Neural progenitor cell (in vitro differentiated cells): ENCODE measurements around the gene HNRNPA2B1.

Experiments
- EZH2phosphoT487 ChIP-seq: fragments of 200-600 bp; sonication (generic); IDR thresholded peaks from 2 replicates; pipeline ENCODE4 v1.6.1; 2017; ENCODE audit warnings: antibody characterized with exemption
- TF ChIP-seq, protein P1 (sequence below): fragments of 200-600 bp; sonication (generic); IDR thresholded peaks from 2 replicates; pipeline ENCODE4 v1.5.1; 2017; ENCODE audit warnings: antibody characterized with exemption, mild to moderate bottlenecking

DNA sequence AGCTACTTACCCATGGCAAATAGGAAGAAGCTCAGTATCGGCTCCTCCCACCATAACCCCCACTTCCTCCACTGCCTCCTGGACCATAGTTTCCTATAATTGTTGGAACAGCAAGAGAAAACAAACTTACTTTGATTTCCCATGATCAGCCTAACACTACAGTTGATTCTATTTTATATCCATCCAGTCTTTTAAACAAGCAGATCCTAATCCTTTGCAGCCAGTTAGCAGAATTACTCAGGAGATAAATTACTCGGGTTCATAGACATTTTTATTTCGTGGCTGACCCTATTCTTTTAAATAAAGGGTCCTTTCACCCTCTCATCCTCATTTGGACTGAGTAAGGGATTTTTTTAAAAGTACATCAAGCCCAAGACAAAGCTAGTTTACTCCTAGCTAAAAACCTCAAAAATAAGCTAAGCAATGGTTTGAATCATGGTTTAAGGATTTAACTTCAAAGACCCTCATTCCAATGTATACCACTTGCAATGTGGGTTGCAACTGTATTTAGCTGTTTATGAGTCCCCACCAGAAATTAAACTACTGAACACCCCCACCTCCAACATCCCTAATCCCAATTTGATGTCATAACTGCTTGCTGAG is 8.0 kb downstream of the HNRNPA2B1 start:
- TF ChIP-seq, protein P1, sequence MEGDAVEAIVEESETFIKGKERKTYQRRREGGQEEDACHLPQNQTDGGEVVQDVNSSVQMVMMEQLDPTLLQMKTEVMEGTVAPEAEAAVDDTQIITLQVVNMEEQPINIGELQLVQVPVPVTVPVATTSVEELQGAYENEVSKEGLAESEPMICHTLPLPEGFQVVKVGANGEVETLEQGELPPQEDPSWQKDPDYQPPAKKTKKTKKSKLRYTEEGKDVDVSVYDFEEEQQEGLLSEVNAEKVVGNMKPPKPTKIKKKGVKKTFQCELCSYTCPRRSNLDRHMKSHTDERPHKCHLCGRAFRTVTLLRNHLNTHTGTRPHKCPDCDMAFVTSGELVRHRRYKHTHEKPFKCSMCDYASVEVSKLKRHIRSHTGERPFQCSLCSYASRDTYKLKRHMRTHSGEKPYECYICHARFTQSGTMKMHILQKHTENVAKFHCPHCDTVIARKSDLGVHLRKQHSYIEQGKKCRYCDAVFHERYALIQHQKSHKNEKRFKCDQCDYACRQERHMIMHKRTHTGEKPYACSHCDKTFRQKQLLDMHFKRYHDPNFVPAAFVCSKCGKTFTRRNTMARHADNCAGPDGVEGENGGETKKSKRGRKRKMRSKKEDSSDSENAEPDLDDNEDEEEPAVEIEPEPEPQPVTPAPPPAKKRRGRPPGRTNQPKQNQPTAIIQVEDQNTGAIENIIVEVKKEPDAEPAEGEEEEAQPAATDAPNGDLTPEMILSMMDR = no peak
- TF ChIP-seq EZH2phosphoT487 = no peak
